Measurements from ENCODE around the gene DDC. TPM values are rescaled to one million over a fixed set of nuclear protein-coding genes. Genes with fewer than 3 reads are reported as not detected.

Gene DDC
- total and polyA plus RNA-seq, 7 donors = 0.36 to 77.2 (median 49.9) TPM; not detected in 3

- Histone ChIP-seq H3K36me3 (no peaks in the 10 kb centered on the region), H3K27ac (no peak overlapping the region), H3K9me3 (no peaks in the 10 kb centered on the region), H3K4me1 (peaks cover 0 to 15% (median 0%) of the 10 kb centered on the region in 4 donors), H3K27me3 (peaks cover 0 to 5% (median 0%) of the 10 kb centered on the region in 3 donors), H3K4me3 (no peak overlapping the region)
- DNase-seq = no peak
- TF ChIP-seq EP300 (IDR thresholded peaks at IDR 0.05) (no peak), POLR2A (IDR thresholded peaks at IDR 0.05) (no peak)
- 65 to 70% methylated on average over 5 of the region's 5 CpGs for whole genome bisulfite sequencing, 2 donors
- intact Hi-C loops (cut with DNase I) = no loop called here
Observed at GRCh38 chr7:50558294-50559053, 6.7 kb downstream of the DDC start.

GRCh38 chr7:50557099-50557498 is 8.1 kb downstream of the DDC start:
- intact Hi-C loops (cut with DNase I) = no loop called here
- DNase-seq = no peak
- Histone ChIP-seq H3K27me3 (peaks cover 0 to 5% (median 0%) of the 10 kb centered on the region in 3 donors), H3K4me1 (peaks cover 0 to 15% (median 0%) of the 10 kb centered on the region in 4 donors), H3K36me3 (no peaks in the 10 kb centered on the region), H3K27ac (peak overlapping the region in 3 of 4 donors; percentile 10 to 62 (median 55)), H3K4me3 (no peak overlapping the region), H3K9me3 (no peaks in the 10 kb centered on the region)
- 51 to 60% methylated on average over 2 of the region's 2 CpGs for WGBS, 2 donors
- TF ChIP-seq POLR2AphosphoS5 (IDR thresholded peaks at IDR 0.05) = peak in 3 of 4 donors; percentile 8 to 33 (median 15)
- TF ChIP-seq EP300 (IDR thresholded peaks at IDR 0.05) = no peak
- no peak for TF ChIP-seq POLR2A (IDR thresholded peaks at IDR 0.05)
- TF ChIP-seq CTCF (IDR thresholded peaks at IDR 0.05) = no peak

GRCh38 chr7:50556247-50556991 is 8.8 kb downstream of the DDC start:
- Histone ChIP-seq H3K4me3 (no peak overlapping the region), H3K27me3 (peaks cover 0 to 5% (median 0%) of the 10 kb centered on the region in 3 donors), H3K36me3 (no peaks in the 10 kb centered on the region), H3K27ac (peak overlapping the region; percentile 10 to 62 (median 40)), H3K9me3 (no peaks in the 10 kb centered on the region), H3K4me1 (peaks cover 0 to 15% (median 0%) of the 10 kb centered on the region in 4 donors)
- intact Hi-C loops (cut with DNase I) = no loop called here
- peak; percentile 70 for DNase-seq
- WGBS, 2 donors = 46 to 66% methylated on average over 8 of the region's 8 CpGs
- peak in 1 of 4 donors; percentile 40 for TF ChIP-seq POLR2AphosphoS5 (IDR thresholded peaks at IDR 0.05)
- no peak for TF ChIP-seq POLR2A (IDR thresholded peaks at IDR 0.05)
- TF ChIP-seq EP300 (IDR thresholded peaks at IDR 0.05) = no peak
- TF ChIP-seq CTCF (IDR thresholded peaks at IDR 0.05) = no peak

- intact Hi-C loops (cut with DNase I) = no loop called here
- Histone ChIP-seq H3K27me3 (peaks cover 0 to 5% (median 0%) of the 10 kb centered on the region in 3 donors), H3K36me3 (no peaks in the 10 kb centered on the region), H3K9me3 (no peaks in the 10 kb centered on the region), H3K27ac (no peak overlapping the region), H3K4me1 (peaks cover 0 to 11% (median 0%) of the 10 kb centered on the region in 4 donors), H3K4me3 (no peak overlapping the region)
- WGBS, 2 donors = 92 to 93% methylated on average over 9 of the region's 9 CpGs
- DNase-seq = no peak
- TF ChIP-seq CTCF (IDR thresholded peaks at IDR 0.05) = no peak
- no peak for TF ChIP-seq EP300 (IDR thresholded peaks at IDR 0.05)
- TF ChIP-seq POLR2AphosphoS5 (IDR thresholded peaks at IDR 0.05) = no peak
- no peak for TF ChIP-seq POLR2A (IDR thresholded peaks at IDR 0.05)
Observed at GRCh38 chr7:50555594-50556140, 9.5 kb downstream of the DDC start.

Data from sigmoid colon (tissue), 7 donors.